GM18870 (cell line): ENCODE data around the gene SLC44A4.
"Not testable (repeated sequence)": the region's sequence is repeated elsewhere in the genome, so short reads cannot be mapped to it uniquely, and the experiment has no call there.

ENCODE experiments used
- ATAC-seq: cut with Tn5 transposase; IDR thresholded peaks from one replicate; pipeline ENCODE4 v1.9.1; 2021; ENCODE audit warnings: moderate library complexity; ENCODE audit not compliant: unreplicated experiment

SLC44A4 gene

DNA sequence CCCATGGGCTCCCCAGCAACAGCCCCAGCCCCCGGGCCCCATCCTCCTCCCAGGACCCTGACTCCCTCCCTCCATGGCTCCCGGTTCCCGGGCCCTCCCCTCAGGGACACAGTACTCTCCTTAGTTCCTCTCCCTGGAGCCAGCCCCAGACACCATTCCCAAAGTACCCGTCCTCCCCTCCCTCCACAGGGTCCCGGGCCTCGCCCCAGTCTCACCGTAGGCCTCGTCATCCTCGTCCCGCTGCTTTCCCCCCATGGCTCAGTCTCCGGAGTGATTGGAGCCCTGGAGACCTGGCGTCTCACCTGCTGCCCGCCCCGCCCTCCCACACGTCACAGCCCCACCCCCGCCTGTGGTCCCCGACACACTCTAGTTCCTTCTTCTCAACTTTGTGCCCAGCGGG is at the start of gene SLC44A4:
TSS of gene SLC44A4 (minus strand) at position 272 of the 400 bp plus-strand sequence. CDS start at position 255, 17 bp downstream.
- ATAC-seq, result no peak

DNA sequence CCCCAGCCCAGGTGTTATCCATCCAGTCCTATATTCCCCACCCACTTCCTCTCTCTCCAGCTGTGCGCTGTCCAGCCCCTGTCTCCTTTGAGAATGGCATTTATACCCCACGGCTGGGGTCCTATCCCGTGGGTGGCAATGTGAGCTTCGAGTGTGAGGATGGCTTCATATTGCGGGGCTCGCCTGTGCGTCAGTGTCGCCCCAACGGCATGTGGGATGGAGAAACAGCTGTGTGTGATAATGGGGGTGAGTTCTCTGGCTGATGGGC is 49.8 kb upstream of the SLC44A4 start:
- ATAC-seq, result no peak

DNA sequence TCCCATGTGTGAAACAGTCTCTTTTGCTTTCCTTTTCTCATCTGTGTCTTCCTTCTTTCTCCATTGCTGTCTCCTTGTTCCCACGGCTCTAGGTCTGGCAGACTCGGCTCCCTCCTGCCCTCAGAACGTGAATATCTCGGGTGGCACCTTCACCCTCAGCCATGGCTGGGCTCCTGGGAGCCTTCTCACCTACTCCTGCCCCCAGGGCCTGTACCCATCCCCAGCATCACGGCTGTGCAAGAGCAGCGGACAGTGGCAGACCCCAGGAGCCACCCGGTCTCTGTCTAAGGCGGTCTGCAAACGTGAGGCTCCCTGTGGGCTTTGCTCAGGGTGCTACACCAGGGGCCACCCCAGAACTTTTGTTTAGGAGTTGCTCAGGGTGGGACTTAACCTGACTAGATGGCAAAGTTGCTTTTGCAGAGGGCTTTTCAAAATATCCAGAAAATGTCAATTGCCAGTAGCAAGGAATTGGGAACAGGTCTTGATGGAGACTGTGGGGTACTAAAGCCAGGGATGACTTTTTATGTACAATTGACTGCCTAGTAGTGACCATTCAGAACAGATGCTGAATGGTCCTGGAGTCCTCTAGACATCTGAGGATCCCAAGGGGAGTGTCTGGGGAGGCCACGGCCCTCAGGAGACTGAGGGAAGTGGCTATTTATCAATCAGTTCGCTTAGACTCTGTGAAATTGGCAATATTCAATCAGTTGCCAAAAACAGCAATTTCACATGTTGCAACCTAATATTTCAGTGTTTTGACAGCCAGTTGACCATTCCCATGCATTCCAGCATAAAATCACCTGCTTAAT is 49.3 kb upstream of the SLC44A4 start:
- no peak for ATAC-seq

DNA sequence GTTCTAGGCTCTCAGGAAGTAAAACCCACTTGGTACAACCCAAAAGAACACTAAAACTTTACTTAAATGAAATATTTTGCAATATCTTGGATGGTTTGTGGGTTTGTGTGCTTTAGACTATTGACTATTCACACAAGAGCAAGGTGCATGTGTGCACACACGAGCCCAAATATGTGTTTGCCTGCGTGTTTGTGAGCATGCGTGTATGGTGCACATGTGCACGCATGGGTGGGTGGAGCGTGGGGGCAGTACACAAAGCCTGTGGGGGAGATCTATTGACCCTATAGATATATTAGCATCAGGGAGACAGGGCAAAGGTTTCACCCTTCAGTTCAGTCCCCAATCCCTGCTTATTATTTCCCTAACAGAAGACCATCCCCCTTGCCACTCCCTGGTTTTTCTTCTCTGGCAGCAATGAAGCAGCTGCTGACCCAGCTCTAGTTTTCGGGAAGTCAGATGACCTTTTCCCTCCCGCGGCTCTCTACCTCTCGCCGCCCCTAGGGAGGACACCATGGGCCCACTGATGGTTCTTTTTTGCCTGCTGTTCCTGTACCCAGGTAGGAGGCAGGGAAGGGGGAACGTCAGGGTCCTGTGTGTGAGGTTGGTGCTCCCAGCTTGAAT is 48.6 kb upstream of the SLC44A4 start, which contains the start of gene C2:
TSS of gene C2 (plus strand) at position 476 of the 621 bp plus-strand sequence. CDS start at position 512, 36 bp downstream.
- no peak for ATAC-seq

DNA sequence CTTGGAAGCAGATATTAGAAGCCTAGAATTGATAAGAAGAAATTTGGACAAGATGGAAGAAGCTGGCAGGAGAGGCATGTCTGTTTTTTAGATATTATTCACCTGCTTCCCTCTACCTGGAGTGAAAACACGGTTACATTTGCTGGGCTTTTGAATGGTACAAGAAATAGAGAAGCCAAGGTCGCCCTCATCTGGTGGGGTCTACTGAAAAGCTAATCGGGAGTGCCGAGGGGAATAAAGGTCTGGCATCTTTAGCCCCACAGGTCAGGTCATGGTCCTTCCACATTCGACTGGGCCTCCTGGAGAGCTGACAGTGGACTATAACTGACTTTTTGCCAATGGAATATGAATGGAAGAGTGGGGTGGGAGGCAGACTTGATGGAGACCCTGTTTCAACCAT is 44.1 kb upstream of the SLC44A4 start:
- no peak for ATAC-seq

DNA sequence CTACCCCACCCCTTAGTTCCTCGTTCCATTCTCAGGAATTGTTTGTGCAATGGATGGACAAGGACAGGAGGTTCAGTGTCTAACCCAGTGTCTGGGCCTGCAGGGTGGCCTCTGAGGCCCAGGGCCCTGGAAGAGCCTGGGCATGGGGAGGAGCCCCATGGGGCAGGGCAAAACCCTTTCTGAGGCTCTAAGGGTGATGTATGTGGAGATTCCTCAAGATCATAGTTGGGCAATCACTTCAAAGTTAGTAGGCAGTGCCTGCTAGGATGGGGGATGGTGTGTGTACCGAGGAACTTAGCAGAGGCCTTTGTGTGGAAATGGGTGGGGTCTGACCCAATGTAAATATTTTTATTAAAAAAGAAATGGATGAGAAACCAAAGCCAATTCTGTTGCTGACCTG is 42.0 kb upstream of the SLC44A4 start:
- ATAC-seq, result no peak

DNA sequence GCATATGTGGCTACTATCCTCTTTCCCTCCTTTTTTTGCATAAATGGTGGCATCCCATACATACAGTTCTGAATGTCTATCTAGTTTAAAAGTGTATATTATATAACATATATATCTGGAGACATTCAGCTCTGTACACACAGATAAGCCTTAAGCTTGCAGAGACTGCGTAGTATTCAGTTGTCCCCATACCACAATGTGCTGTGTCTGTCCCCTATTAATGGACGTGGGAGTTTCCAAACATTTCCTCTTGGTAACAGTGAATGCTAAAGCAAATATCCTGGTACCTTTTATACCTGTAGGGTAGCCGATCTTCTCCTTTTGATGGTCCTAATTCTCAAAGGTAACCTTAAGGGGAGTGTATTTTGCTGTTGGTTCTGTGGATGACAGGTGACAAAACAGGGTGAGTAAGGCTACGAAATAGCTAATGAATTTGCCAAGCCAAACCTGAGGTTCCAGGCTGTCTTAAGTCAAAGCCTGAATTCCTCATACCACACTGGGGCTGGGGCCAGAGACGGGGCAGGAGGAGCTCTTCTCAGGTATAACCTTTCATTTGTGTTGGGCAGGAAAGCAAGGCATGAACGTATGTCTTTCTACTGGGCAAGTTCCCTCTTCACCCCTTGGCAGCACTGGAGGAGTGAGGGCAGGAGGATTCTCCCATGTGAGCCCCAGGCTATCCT is 41.0 kb upstream of the SLC44A4 start:
- ATAC-seq, result no peak

DNA sequence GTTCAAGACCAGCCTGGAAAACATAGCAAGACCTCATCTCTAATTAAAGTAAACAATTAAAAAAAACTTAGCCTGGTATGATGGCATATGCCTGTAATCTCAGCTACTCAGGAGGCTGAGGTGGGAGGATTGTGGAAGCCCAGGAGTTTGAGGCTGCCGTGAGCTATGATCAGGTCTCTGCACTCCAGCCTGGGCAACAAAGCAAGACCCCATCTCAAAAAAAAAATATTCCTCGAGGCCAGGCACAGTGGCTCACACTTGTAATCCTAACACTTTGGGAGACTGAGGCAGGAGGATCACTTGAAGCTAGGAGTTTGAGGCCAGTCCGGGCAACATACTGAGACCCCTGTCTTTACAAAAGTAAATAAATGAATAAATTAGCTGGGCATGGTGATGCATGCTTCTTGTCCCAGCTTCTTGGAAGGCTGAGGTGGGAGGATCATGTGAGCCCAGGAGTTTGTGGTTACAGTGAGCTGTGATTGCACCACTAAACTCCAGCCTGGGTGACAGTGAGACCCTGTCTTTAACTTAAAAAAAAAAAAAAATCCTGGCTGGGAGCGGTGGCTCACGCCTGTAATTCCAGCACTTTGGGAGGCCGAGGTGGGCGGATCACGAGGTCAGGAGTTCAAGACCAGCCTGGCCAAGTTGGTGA is 39.4 kb upstream of the SLC44A4 start:
- no peak for ATAC-seq

DNA sequence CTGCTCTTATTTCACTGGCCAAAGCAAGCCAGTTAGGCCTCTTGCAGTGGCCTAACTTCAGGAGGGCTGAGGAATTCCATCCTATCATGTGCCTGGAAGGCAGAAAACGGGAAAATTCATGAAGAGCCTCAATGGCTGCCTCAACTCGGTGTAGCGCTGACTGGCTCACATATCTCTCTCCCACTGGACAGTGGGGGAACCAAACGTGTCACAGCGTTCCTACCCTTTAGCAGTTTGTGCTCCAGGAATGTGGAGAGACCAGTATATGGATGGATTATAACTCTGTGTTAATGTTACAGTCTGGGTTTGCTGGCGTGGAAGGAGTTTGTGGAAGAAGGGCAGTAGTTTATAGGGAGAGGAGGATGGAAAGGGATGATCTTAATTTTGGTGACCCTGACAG is 37.0 kb upstream of the SLC44A4 start:
- ATAC-seq, result no peak

DNA sequence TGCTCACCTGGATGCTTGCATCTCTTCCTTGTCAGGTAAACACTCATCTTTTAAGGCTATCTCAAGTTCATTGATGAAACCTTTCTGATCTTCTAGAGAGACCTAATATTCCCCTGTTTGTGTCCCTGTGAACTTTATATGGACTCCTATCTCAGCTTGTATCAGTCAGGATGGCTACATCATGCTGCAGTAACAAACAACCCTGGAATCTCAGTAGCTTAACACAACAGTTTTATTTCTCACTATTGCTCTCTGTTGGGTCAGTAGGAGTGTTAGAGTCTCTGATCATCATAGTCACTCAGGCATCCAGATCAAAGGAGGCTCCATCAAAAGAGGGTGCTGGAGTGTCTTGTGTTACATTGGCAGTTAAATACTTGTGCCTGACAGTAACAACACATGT is 36.6 kb upstream of the SLC44A4 start:
- ATAC-seq, result no peak

DNA sequence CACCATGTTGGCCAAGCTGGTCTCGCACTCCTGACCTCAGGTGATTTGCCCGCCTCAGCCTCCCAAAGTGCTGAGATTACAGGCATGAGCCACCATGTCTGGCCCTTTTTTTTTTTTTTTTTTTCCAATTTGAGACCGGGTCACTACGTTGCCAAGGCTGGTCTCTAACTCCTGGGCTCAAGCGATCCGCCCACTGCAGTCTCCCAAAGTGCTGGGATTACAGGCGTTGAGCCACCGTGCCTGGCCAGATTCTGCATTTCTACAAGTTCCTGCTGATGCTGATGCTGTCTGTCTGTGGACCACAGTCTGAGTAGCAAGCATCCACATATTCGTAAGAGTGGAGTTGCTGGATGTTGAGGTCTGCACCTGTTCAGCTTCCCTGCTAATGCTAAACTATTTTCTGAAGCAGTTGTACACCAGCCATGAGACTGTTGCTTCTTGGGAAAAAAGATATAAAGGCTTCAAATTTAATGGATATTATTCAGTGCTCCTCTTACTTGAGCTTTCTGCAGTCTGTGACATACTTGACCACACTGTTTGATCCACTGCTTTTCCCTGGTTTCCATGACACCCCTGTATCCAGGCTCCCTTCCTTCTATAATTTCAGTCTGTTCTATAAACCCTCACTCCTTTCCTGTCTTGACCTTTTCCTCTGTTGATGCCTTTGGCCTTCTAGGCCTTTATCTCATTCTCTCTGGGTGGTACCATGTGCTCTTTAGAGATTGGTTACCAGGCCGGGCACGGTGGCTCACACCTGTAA is 33.2 kb upstream of the SLC44A4 start:
- no peak for ATAC-seq

DNA sequence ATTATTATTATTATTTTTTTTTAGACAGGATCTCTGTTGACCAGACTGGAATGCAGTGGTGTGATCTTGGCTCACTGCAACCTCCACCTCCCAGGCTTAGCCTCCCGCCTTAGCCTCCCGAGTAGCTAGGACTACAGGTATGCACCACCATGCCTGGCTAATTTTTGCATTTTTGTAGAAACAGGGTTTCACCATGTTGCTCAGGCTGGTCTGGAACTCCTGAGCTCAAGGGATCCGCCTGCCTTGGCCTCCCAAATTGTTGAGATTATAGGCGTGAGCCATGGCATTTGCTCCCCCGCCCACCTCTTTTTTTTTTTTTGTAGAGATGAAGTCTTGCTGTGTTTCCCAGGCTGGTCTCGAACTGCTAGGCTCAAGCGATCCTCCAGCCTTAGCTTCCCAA is 30.5 kb upstream of the SLC44A4 start:
- ATAC-seq, result not testable (repeated sequence)

DNA sequence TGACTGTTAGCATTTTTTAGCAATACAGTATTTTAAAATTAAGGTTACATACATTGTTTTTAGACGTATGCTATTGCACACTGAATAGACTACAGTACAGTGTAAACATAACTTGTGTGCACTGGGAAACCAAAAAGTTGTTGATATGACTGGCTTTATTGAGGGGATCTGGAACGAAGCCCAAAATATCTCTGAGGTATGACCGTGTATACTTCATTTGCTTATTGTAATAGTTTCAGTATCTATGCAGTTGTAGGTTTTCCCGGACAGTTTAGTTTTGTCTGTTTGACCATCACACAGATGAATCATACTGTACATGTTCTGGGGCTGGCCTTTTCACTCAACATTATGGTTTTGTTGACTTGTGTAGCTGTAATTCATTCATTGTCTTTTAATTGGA is 30.0 kb upstream of the SLC44A4 start:
- ATAC-seq, result peak; percentile 80

DNA sequence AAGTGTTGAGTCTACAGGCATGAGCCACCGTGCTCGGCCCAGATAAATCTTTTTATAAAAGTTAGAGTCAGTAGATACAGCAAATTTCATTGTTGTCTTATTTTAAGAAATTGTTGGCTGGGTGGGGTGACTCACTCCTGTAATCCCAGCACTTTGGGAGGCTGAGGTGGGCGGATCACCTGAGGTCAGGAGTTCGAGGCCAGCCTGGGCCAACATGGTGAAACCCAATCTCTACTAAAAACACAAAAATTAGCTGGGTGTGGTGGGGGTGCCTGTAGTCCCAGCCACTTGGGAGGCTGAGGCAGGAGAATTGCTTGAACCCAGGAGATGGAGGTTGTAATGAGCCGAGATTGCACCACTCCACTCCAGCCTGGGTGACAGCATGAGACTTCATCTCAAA is 29.5 kb upstream of the SLC44A4 start:
- not testable (repeated sequence) for ATAC-seq

DNA sequence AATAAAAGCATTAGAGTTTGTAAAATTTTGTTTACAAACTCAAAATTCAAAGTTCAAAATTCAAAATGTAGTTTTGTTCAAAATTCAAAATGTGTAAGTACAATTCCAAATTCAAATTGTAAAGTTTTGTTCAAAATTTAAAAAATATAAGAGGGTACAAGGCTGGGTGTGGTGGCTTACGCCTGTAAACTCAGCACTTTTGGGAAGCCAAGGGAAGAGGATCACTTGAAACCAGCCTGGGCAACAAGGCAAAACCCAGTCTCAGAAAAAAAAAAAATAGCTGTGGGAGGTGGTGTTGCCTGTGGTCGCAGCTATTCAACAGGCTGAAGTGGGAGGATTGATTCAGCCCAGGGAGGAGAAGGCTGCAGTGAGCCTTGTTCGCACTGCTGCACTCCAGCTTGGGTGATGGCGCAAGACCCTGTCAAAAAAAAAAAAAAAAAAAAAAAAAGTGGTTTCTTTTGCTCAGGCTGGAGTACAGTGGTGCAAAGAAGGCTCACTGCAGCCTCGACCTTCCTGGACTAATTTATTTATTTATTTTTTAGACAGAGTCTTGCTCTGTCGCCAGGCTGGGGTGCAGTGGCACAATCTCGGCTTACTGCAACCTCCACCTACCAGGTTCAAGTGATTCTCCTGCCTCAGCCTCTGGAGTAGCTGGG is 28.5 kb upstream of the SLC44A4 start:
- ATAC-seq, result no peak

DNA sequence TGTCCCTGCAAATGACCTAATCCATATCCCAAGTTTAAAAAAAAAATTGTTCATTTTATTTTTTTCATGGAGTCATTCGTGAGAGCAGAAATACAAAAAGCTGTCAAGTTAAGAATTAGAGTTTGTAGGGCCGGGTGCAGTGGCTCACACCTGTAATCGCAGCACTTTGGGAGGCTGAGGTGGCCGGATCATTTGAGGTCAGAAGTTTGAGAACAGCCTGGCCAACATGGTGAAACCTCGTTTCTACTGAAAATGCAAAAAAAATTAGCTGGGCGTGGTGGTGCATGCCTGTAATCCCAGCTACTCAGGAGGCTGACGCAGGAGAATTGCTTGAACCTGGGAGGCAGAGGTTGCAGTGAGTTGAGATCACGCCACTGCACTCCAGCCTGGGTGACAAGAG is 27.9 kb upstream of the SLC44A4 start:
- not testable (repeated sequence) for ATAC-seq

DNA sequence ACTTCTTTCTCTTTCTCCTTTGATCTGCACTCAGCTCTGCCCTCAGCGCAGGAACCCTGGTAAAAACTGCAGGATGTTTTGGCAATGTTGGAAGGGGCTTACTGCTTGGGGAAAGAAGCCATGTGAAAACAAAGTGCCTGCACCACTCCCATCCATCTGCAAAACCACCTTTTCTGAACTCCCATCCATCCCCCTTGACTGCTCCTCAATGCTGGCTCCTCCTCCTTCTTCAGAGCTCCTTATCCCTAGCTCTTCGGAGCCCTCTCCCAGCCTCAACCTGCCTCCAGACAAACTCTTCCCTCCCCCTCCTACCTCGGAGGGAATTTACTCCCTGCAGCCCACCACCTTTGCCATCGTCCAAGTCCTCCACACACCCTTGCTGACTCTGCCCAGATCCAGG is 27.3 kb upstream of the SLC44A4 start:
- no peak for ATAC-seq

DNA sequence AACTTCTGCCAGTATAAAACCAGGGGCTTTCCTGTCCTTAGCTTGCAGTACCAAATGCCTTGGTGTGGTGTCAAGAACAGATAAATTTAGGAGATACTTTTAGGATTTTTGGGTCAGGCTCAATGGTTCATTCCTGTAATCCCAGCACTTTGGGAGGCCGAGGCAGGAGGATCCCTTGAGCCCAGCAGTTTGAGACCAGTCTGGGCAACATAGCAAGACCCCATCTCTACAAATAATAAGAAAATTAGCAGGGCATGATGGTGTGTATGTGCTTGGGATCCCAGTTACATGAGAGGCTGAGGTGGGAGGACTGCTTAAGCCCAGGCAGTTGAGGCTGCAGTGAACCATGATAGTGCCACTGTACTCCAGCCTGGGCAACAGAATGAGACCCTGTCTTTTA is 26.2 kb upstream of the SLC44A4 start:
- ATAC-seq, result no peak

DNA sequence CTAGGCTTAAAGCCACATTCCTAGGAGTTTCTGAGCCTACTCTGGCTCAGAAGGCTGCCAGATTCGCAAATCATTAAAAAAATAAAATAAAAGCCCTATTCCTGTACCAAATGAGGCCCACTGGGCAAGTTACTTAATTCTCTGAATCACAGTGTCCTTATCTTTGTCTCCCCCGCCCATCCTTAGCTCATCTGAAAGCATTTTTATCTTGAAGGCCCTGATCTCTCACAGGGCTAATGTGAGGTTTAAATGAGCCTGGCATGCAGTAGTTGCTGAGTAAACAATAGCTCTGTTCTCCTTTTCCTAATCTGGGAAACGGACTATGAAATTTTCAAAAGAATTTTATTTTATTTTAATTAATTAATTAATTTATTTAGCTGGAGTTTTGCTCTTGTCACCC is 25.2 kb upstream of the SLC44A4 start:
- ATAC-seq, result no peak

DNA sequence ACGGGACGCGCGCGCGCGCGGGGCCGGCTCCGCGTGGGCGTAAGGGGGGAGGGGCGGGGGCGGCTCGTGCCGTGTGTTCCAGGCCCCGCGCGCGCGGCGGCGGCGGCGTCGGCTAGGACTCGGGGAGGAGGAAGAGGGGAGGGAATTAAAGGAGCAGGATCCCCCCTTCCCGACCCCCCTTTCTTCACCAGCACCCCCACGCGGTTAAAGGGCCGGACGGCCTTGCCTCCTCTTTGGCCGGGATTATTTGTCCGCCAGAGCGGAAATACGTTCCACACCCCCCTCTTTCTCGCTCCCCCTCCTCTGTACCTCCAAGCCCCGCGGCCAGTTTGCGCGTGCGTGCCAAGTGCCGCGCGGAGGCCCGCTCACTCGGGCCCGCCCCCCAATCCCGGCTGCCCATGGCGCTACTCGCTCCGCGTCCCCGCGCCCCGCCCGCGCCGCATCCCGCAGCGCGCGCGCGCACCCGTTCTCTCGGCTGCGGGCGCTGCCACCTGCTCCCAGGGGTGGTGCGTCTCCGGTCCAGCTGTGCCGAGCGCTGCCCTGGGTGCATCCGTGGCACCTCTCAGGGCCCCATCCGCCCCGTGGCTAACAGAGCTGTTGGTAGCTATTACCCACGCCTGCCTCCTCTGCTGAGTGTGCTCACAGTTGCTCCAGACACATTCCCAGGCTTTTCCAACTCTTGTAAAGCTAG is 23.3 kb upstream of the SLC44A4 start, which contains the start of gene ZBTB12:
TSS of gene ZBTB12 (minus strand) at position 134 of the 691 bp plus-strand sequence. CDS start 781 bp downstream, outside the sequence.
- ATAC-seq, result no peak
